Measurements from ENCODE around the gene EPB41L1. TPM values are rescaled to one million over a fixed set of nuclear protein-coding genes. Genes with fewer than 3 reads are reported as not detected.

The EPB41L1 gene
- polyA plus RNA-seq, 4 donors, result 63.6 to 81.6 (median 71.9) TPM

DNA sequence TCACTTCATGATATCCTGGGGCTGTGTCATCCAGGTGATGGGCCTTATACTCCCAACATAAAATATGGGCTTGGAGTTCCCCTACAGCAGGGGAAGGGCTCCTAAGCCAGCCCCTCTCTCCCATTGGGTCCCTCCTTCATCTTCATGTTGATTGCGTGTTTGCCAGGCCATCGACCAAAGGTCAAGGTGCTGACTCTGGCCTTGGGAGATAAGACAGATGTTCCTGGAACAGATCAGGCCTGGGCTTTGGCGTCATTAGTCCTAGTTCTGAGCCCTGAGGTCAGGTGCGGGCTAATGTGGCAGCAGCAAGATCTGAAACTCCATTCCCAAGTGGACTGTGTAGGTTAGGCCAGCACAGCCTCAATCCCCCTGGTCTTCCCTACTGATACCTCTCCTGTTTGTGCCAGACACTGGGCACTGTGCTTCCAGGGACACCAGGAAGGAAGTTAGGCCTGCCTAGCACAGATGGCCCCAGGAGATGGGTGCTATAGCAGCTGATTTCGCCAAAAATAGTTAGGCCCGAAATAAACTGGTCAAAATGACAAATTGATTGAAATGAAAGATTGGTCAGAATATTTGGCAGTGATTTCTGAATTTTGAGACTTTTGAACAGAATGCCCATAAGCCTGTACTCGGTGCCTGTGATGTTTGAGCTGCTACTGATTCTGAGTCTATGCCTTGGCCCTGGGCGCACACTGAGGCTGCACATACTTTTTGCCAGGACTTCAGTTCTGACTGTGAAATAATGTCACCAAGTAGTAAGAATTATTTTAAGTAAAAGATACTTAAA, 28.8 kb downstream of the EPB41L1 start:
- no peak for DNase-seq (ENCODE audit: low read depth in 4 of 4, low spot score in 2 of 4)

DNA sequence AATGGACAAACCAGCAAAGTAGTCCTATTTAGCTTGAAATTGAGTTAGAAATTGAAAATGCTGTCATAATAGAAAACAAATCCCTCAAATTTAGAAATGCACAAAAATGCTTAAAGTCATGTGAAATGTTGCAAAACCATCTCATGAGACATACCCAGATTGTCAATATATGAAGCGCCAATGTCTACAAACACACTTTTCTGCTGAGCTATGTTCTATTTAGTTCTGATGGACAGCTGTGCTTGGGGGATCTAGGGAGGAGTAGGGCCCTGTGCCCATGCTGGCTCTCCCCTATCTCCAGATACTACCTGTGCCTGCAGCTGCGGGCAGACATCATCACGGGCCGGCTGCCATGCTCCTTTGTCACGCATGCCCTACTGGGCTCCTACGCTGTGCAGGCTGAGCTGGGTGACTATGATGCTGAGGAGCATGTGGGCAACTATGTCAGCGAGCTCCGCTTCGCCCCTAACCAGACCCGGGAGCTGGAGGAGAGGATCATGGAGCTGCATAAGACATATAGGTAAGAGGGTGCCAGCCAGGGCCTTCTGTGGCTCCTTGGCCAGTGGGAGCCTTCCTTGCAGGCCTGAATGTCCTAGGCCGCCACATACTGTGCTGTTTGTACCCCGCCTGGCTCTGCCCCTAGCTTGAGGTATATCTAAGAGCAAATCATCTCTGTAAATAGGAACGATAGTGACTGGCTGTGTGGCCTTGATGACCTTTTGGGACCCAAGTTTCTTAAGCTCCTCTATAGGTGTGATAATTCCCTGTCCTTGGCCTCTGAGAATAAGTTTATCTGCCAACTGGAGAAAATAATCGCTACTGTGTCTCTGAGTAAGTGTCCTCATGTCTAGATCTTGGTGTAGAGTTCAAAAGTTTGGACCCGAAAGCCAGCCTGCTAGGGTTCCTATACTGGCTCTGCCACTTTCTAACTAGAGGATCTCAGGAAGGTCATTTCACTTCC, 30.6 kb downstream of the EPB41L1 start:
- DNase-seq (ENCODE audit: low read depth in 4 of 4, low spot score in 2 of 4), result no peak

DNA sequence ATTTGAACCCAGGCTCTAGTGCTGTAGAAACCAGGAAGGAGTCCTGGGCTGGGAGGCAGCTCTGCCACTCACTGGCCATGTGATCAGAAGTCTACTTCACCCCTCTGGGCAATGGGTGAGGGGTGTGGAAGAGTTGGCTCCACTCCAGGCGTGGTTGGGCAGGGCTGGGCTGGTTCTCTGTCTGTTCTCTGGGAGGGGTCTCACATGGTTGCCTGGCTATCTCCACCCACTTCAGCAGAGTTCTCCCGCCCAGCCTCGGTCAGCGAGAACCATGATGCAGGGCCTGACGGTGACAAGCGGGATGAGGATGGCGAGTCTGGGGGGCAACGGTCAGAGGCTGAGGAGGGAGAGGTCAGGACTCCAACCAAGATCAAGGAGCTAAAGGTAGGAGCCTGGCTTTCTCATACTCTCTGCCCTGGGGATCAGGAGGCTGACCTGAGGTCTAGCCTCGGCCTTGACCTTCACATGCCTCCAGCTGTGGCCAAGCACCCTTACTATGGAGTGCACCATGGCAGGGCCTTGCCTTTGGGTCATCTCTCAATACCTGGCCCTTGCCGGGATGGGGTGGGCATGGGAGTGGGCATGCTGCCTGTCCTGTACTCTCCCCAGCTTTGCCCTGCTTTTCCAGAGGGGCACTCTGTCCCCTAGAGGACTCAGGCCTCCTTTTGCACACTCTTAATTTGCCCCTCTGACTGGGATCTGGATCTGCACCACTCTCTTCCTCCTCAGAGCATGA, 39.6 kb downstream of the EPB41L1 start:
- DNase-seq (ENCODE audit: low read depth in 4 of 4, low spot score in 2 of 4), result no peak

DNA sequence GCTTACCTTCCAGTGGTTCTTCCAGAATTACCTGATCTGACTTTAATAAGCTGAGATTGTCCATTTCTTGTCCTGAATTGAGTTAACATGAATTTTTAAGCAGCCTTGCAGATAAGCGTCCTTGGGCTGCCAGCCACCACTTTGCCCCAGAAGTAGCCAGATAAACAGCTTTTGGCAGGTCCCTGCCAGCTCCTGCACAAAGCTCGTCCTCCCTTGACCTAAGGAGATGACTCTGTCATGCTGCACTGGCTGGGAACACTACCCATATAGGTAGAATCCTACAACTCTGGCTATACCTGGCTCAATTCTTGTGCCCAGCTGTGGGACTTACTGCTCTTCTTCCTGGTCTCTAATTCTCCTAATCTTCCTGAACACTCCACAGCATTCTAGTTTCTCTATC, 42.1 kb downstream of the EPB41L1 start:
- DNase-seq (ENCODE audit: low read depth in 4 of 4, low spot score in 2 of 4), result no peak

DNA sequence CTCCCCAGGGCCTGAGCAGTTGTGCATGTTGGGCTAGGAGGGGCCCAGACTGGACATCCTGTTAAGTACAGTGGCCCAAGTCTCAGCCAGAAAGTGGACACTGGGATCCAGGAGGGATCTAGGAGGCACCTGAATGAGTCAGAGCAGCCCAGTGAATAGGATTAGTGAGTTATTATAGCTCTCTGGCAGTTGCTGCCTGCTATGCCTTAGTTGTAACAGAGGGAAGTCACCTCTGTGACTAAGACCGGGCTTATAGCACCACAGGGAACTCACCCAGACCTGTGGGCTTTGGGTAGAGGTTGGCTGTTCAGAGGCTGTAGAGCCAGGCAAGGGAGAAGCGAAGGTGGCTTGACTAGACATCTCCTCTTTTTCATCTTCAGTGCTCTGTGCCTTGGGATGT, 42.7 kb downstream of the EPB41L1 start:
- DNase-seq (ENCODE audit: low read depth in 4 of 4, low spot score in 2 of 4), result no peak

DNA sequence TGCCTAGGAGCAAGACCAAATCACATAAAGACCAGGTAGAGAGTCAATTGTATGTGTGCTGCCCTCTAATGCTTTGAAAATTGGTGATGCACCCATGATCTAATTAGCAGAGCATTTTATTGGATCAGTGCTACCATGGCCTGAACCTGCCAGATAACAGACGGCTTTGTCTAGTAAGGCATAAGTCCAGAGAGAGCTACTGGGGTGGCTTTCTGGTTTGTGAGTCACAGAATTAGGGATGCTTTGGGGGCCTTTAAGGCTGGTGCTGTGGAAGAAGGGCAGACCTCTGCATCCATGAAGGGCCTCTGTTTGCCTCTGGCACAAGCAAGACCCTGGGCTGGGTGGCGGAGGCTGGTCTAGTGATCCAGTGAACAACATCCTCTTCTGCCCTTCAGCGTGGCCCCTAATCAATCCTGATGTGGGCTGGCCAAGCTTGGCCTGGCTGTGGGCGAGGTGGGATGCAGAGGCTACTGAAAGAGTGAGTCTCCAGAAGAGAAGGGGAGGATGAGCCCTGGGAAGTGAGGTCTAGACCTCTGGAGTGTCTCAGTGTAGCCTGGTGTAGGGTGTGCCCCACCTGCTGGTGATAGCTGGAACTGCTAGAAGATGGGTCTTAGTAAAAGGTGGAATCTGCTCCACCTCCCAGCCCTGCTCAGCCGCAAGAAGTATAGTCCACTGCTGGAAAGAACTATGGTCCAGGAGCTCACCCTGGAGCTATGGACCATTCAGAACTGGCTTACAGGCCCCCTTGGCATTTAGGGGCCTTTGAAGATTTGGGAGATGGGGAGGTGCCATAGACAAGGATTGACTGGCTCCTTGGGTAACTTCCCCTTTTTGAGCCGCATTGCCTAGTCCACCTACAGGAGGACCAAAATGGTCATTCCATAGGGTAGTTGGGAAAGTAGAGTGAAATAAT, 45.1 kb downstream of the EPB41L1 start:
- peak; percentile 40 to 62 (median 54) for DNase-seq (ENCODE audit: low read depth in 4 of 4, low spot score in 2 of 4)

DNA sequence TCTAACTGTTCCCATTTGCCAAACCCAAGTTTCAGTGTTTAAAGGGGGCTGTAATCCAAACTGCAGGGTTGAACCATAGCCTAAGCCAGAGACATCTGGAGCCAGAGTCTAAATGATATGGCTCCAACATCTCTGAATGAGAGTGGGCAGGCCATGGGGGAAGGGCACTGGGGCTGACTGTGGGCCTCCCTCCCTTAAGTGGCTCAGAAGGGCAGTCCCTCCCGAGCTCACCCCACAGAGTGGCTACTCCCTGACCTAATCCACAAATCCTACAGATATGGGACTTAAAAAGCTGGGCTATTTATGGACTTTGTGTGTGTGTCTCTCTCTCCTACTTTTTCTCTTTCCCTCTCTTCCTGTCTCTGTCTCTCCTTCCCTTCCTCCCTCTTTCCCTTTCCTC, 45.9 kb downstream of the EPB41L1 start:
- no peak for DNase-seq (ENCODE audit: low read depth in 4 of 4, low spot score in 2 of 4)

DNA sequence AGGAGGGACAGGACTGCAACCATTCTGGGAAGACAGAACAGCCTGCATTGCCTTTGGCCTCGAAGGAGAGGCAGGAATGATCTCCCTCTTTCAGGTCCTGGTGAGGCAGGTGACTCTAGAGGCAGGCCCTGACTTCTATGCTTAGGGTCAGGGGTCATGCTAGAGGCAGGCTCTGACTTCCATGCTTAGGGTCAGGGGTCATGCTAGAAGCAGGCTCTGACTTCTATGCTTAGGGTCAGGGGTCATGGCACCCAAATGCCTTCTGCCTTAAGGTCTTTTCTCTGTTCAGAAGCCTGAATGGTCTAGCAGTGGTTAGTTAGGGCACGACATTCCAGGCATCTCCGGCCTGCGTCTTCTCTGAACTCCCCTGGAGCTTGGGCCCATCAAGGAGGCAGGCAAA, 46.7 kb downstream of the EPB41L1 start:
- no peak for DNase-seq (ENCODE audit: low read depth in 4 of 4, low spot score in 2 of 4)

DNA sequence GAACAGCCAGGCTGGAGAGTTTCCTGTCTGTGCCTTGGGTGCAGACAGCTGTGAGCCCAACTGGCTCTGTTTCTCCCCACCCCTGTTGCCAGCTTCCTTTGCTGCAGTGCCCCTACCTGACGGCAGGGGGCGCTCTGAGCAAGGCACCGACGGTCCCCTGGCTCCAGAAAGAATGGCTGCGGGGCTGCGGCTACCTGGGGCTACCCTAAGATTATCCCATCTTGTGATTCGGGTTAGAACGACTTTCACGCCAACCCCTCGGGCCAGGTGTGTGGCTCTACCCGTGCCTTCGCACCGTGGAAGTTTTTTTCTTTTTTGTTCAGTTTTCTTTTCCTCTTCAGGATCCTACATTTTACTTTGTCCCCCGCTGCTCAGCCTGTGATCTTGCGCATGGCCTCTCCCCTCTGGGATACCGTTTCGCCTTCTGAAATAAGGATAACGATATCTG, 48.4 kb downstream of the EPB41L1 start:
- DNase-seq (ENCODE audit: low read depth in 4 of 4, low spot score in 2 of 4), result peak in 1 of 4 donors; percentile 29

DNA sequence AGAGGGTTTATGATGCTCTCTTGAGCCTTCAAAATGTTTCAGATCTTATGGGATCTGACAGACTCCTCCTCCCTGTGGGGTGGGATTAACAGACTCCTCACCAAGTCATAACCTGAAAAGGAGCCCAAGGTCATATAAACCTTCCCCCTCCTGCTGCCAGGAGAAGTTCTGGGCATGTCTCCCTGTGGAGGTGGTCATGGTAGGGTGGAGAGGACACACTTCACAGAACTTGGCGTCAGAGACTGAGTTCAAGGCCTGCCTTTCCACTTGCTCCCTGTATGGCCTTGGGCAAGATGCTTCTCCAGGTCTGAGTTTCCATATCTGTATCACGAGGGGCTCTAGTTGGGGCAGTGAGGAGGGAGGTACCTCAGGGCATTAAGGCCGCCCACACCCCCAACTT, 49.3 kb downstream of the EPB41L1 start:
- DNase-seq (ENCODE audit: low read depth in 4 of 4, low spot score in 2 of 4), result no peak

DNA sequence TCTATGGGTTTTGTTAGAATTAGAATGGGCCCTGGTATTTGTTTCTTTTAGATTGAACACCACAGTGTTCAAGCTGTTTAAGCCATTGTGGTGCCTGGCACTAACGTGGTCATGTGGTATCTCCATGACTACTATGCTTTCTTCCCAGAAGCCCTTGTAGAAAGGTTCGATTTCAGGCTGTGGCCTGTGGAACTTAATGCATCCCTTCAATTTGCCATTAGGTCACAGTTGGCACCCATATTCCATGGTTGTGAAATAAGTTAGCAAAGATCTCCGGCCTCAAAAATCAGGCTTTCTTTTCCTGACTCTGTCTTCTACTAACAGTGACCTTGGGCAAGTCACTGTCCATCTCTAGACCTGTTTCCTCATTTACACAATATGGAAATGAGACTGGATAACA, 50.5 kb downstream of the EPB41L1 start:
- DNase-seq (ENCODE audit: low read depth in 4 of 4, low spot score in 2 of 4), result no peak

DNA sequence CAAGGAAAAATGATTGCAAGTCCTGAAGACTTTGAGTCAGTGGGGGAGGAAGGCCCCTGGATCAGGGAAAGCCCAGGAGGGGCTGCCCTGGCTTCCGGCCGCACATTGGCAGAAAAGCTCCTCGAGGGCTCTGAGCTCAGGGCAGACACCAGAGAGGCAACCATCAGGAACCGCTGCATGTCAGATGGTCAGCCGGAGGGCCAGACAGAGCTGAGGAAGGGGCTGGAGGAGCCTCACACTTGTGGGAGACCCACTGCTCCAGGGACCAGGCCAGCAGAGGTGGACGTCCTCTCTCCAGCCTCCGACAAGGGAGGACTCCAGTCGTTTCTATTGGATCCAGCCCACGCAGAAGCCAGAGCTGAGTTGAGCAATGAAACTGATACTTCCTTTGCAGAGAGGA, 51.5 kb downstream of the EPB41L1 start:
- DNase-seq (ENCODE audit: low read depth in 4 of 4, low spot score in 2 of 4), result peak in 1 of 4 donors; percentile 4

DNA sequence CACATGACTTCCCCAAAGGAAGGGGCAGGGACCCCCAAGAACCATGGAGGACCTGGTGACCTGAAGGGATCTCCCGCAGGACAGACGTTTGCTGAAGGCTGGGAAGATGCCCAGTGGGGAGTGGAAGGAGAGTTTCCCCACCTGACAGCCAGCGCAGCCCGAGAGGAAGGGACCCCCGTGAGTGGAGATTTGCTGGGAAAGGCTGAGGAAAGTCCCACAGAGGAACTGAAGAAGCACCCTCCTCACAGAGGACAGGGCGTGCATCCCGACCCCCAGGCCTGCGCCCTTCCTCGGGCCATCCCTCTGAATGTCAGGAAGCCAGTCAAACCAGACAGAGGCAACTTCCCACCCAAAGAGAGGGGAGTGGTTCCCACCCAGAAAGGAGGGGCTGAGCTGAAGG, 52.1 kb downstream of the EPB41L1 start:
- DNase-seq (ENCODE audit: low read depth in 4 of 4, low spot score in 2 of 4), result no peak

DNA sequence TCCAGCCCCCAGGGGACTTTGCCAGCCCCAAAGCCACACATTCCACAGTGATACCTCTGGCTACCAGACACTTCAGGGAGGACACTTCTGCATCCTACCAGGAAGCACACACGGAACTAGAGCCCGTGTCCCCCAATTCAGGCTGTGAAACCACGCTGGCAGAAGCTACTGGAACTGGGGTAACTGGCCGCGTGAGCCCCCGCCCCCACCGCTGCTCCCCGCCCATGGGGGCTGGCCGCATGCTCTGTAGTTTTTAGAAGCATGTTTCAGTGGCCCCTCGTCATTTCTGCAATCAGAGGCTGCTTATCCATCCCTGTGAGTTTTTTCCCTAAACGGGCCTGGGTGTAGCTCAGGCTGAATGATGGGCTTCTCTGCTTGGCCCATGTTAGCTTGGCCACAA, 53.1 kb downstream of the EPB41L1 start:
- DNase-seq (ENCODE audit: low read depth in 4 of 4, low spot score in 2 of 4), result no peak

DNA sequence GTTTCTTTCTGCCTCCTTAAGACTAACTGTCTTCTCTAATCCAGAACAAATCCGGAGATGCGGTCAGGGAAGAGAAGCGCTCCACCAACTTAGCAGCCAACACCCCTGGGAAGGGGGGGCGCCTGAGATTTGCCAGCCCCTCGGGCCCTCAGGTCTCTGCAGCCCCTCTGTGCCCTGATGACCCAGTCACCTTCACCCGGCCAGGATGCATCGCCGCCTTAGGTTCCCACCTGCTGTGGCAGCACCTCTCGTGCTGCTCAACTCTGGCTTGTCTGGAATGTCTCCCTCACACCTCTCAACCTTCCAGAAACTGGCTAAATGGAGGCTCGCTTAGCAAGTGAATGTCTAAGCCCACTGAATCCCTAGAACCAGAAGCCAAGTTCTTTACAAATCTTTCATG, 53.7 kb downstream of the EPB41L1 start:
- no peak for DNase-seq (ENCODE audit: low read depth in 4 of 4, low spot score in 2 of 4)

DNA sequence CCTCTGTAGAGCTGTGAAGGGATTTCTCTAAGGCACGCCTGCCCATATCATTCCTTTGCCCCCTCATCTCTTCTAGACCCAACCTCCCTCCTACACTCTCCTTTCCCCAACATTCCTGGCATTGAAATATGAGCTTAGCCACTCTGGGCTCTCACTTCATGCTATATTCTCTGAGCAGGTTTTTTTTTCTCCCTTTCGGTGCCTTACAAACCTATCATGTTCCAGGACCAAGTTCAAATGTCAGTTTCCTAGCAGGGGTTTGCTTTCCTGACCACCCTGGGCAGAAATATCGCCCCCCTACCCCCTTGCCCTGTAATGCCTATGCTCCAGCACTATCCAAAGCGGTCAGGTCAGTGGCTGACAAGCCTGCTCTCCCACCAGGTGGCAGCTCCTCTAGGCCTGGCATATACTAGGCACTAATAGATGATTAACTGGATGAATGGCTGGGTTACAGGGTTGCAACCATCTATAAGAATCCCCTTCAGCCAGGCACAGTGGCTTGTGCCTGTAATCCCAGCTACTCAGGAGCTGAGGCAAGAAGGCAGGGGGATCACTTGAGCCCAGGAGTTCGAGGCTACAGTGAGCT, 56.0 kb downstream of the EPB41L1 start:
- DNase-seq (ENCODE audit: low read depth in 4 of 4, low spot score in 2 of 4), result peak; percentile 20 to 47 (median 42)

DNA sequence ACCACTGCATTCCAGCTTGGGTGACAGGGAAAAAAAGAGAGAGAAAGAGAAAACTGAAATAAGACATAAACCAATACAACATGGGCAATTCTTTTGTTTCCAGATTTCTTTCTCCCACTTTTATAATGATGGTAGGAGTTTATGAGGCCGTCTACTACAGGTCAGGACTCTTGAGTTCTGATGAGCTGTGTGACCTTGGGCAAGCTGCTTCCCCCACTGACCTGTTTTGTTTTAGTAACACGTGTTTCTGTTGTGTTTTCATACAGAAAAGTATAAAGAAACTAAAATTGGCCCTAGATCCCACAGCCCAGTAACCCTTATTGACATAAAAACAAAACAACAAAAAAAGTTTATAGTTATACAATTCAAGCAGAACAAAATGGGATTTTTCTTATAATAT, 58.8 kb downstream of the EPB41L1 start:
- no peak for DNase-seq (ENCODE audit: low read depth in 4 of 4, low spot score in 2 of 4)

DNA sequence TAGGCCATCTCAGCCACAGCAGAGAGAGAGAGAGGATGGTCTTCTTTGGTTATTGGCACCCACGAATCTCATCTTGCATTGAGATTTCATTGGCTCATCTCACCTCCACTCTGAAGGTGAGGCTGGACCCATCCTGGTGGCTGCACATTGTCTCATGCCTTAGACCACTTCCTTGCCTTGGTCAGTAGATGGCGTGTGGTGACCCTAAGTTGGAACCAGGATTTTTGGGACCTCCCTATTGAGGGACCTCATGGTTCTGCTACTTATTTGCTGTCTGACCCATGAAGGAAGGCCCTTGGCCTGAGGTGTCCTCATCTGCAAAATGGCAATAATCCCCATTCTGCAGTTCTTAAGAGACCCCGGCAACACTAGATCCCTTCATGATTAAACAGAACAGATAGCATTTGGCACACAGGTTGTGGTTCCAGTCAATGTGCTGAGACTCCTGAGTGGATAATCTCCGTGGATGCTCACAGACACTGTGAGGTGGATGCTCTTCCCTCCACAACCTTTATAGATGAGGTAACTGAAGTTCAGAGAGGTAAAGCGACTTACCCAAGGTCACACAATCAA, 60.2 kb downstream of the EPB41L1 start:
- no peak for DNase-seq (ENCODE audit: low read depth in 4 of 4, low spot score in 2 of 4)

DNA sequence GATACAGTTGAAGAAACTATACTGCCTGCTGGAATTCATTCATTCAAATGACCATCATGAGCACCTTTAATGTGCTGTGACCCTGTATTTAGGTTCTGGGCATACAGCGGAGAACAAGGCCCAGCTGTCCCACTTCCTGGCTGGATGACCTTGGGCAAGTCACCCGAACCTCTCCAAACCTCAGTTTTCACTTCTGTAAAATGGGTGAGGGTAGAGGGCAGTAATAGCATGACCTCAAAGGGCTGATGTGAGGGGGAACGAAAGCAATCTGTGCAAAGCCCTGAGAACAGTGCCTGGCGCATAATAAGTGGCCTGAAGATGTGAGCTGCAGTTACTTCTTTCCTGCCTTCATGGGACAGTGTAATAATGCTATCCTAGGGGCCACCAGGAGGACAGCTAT, 61.2 kb downstream of the EPB41L1 start:
- DNase-seq (ENCODE audit: low read depth in 4 of 4, low spot score in 2 of 4), result no peak

Data from left renal cortex interstitium (tissue), 4 donors.